ENCODE results near the gene ARHGAP4.

DNA sequence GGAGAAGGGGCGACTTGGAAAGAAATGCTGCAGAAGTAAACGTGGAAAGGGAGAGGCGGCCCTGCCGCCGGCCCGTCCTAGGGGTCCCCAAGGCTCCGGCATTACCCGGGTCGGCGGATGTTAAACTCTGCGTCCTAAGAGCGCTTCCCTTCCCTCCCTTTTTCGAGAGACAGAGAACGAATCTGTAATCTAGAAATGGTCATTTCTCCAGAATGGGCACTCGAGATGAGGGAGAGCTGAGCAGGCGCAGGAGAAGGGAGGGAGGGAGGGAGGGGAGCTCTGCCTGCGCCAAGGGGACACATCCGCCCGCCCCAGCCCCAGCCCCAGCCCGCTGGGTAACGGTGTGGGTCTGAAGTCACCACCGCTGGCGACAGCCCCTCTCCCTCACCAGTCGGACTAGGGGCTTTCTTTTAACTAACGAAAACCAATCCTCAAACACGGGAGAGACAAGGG lies 43.9 kb upstream of the ARHGAP4 start:
- TF ChIP-seq, protein P1, sequence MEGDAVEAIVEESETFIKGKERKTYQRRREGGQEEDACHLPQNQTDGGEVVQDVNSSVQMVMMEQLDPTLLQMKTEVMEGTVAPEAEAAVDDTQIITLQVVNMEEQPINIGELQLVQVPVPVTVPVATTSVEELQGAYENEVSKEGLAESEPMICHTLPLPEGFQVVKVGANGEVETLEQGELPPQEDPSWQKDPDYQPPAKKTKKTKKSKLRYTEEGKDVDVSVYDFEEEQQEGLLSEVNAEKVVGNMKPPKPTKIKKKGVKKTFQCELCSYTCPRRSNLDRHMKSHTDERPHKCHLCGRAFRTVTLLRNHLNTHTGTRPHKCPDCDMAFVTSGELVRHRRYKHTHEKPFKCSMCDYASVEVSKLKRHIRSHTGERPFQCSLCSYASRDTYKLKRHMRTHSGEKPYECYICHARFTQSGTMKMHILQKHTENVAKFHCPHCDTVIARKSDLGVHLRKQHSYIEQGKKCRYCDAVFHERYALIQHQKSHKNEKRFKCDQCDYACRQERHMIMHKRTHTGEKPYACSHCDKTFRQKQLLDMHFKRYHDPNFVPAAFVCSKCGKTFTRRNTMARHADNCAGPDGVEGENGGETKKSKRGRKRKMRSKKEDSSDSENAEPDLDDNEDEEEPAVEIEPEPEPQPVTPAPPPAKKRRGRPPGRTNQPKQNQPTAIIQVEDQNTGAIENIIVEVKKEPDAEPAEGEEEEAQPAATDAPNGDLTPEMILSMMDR (IDR thresholded peaks at IDR 0.05): no peak
- no peak for TF ChIP-seq ZFX (IDR thresholded peaks at IDR 0.05; ENCODE audit: borderline replicate concordance)
